Left ventricle myocardium inferior (tissue), 1 donor: ENCODE results near the gene ICAM2. TPM values are rescaled to one million over a fixed set of nuclear protein-coding genes. Genes with fewer than 3 reads are reported as not detected.

Source experiments
- DNase-seq: peaks from one replicate; pipeline ENCODE4 v3.0.0-alpha.2; 2020
- H3K27ac ChIP-seq: fragments of 200-600 bp; replicated peaks from 2 replicates; pipeline ENCODE4 v1.8.0; 2021
- H3K27me3 ChIP-seq: fragments of 200-600 bp; 2 replicates; pipeline ENCODE4 v1.8.0; 2021; ENCODE audit warnings: low read depth
- H3K36me3 ChIP-seq: fragments of 200-600 bp; 2 replicates; pipeline ENCODE4 v1.8.0; 2021
- H3K4me1 ChIP-seq: fragments of 200-600 bp; 2 replicates; pipeline ENCODE4 v1.8.0; 2021
- H3K4me3 ChIP-seq: fragments of 200-600 bp; 2 replicates; pipeline ENCODE4 v1.8.0; 2021; ENCODE audit warnings: mild to moderate bottlenecking, moderate library complexity
- H3K9me3 ChIP-seq: fragments of 200-600 bp; replicated peaks from 2 replicates; pipeline ENCODE4 v1.8.0; 2021
- CTCF ChIP-seq: fragments of 200-600 bp; IDR thresholded peaks from 2 replicates; pipeline ENCODE4 v1.8.0; 2021; ENCODE audit warnings: antibody characterized with exemption, mild to moderate bottlenecking, borderline replicate concordance
- intact Hi-C: fragments of 100-400 bp; cut with micrococcal nuclease; formaldehyde crosslinking; loops from one replicate; pipeline ENCODE4 v1.11.0; 2022
- total RNA-seq: library from RNA; stranded (reverse); fragmentation: NEBNext Ultra II Directional; extraction: Animal tissue kit (Norgen Biotek cat#: 25700); gene quantifications from one replicate; pipeline ENCODE4 v1.2.1, GENCODE V29; 2021
- donor health status: DM: no; HTN: yes; CAD: no; lungs with severe emphysema.

ICAM2 gene
- total RNA-seq, 1 donor from 2014 or later: 28.2 TPM

DNA sequence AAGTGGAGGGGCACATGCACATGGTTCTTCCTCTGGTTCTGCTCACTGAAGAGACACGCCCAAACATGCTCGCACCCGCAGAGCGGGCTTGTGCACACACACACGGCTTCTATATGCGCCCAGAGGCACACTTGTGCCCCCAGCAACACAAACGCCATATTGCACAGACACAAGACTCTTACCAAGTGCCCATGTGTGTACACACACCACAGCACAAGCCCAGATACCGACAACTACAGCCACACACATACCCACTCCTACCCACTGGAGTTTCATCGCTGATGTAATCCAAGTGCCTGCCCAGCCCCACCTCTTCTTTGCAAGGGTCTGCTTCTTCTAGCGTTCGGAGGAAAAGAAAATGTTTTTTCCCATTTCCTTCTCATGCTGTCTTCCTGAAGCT, 28.8 kb downstream of the ICAM2 start:
- no peaks in the 10 kb centered on the region for H3K36me3 ChIP-seq
- TF ChIP-seq CTCF: no peak
- no peak overlapping the region for H3K4me3 ChIP-seq
- H3K27me3 ChIP-seq: peaks cover 40% of the 10 kb centered on the region
- H3K27ac ChIP-seq: no peak overlapping the region
- H3K4me1 ChIP-seq: peaks cover 33% of the 10 kb centered on the region
- DNase-seq: no peak
- intact Hi-C loops: no loop called here
- no peaks in the 10 kb centered on the region for H3K9me3 ChIP-seq

GRCh38 chr17:63989622-63990345, 30.6 kb downstream of the ICAM2 start:
- H3K27me3 ChIP-seq: peaks cover 30% of the 10 kb centered on the region
- intact Hi-C loops: no loop called here
- DNase-seq: peak; percentile 3
- no peaks in the 10 kb centered on the region for H3K9me3 ChIP-seq
- no peaks in the 10 kb centered on the region for H3K36me3 ChIP-seq
- H3K27ac ChIP-seq: no peak overlapping the region
- H3K4me3 ChIP-seq: no peak overlapping the region
- TF ChIP-seq CTCF: no peak
- peaks cover 50% of the 10 kb centered on the region for H3K4me1 ChIP-seq

GRCh38 chr17:63988741-63989621, 31.5 kb downstream of the ICAM2 start:
- peaks cover 30% of the 10 kb centered on the region for H3K27me3 ChIP-seq
- H3K9me3 ChIP-seq: no peaks in the 10 kb centered on the region
- H3K36me3 ChIP-seq: no peaks in the 10 kb centered on the region
- peaks cover 58% of the 10 kb centered on the region for H3K4me1 ChIP-seq
- intact Hi-C loops: no loop called here
- no peak overlapping the region for H3K27ac ChIP-seq
- H3K4me3 ChIP-seq: no peak overlapping the region
- DNase-seq: peak; percentile 11
- no peak for TF ChIP-seq CTCF

- Histone ChIP-seq H3K27ac (no peak overlapping the region), H3K9me3 (no peaks in the 10 kb centered on the region), H3K4me3 (no peak overlapping the region), H3K27me3 (peaks cover 30% of the 10 kb centered on the region), H3K36me3 (no peaks in the 10 kb centered on the region), H3K4me1 (peaks cover 66% of the 10 kb centered on the region)
- no peak for DNase-seq
- intact Hi-C loops: no loop called here
- TF ChIP-seq CTCF: no peak
Measured at GRCh38 chr17:63988127-63988478, 32.3 kb downstream of the ICAM2 start.

DNA sequence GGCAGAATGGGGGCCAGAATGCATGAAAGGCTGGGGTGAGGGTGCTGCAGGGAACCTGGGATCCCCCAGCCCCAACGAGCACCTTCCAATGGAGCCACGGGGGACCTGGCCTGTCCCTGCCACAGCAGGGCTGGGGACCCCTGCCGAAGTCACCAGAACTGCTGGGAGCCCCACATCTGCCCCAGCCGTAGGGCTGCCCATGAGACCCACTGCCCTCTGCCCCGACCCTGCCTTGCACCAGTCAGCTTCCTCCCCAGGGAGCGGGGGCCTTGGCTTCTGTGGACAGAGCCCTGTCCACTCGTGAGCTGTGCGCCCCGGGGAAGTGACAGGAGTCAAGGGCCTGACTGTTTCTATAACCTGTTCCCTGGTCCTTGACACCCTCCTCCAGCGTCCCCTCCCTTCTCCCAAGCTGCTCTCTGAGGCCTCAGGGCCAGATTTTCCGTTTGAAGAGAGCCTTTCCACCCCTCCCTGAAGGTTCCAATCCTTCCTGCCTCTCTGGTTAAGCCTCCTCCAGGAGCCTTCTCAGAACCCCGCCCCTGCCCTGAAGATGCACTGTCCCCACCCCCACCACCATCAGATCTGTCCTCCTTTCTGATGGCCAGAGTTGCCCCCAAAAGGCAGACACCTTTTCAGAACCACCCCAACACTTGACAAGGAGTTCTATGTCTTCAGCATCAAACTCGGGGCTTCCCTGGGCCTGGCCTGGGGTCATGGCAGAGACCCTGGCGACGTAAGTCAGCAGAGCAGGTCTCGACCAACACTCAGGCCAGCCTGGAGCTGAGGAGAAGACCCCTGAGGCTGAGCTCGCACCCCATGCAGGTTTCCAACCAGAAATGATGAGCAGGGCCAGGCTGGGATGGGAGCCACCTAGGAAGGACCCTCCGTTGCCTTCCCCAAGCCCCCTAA, 33.0 kb downstream of the ICAM2 start:
- intact Hi-C loops: no loop called here
- no peaks in the 10 kb centered on the region for H3K36me3 ChIP-seq
- H3K4me1 ChIP-seq: peaks cover 71% of the 10 kb centered on the region
- H3K9me3 ChIP-seq: peaks cover 3% of the 10 kb centered on the region
- H3K27ac ChIP-seq: peak overlapping the region; percentile 21
- no peak overlapping the region for H3K4me3 ChIP-seq
- no peak for TF ChIP-seq CTCF
- peaks cover 30% of the 10 kb centered on the region for H3K27me3 ChIP-seq
- DNase-seq: no peak
